GM19395 (cell line): ENCODE measurements around the gene BAIAP2L2.
"Not testable (repeated sequence)": the region's sequence is repeated elsewhere in the genome, so short reads cannot be mapped to it uniquely, and the experiment has no call there.

ENCODE experiments used
- ATAC-seq: cut with Tn5 transposase; IDR thresholded peaks from one replicate; pipeline ENCODE4 v1.9.1; 2021; ENCODE audit warnings: mild to moderate bottlenecking, moderate library complexity; ENCODE audit not compliant: unreplicated experiment

BAIAP2L2 gene

GRCh38 chr22:38129021-38129420 lies 18.5 kb upstream of the BAIAP2L2 start:
- ATAC-seq: no peak

- ATAC-seq: no peak
Observed at GRCh38 chr22:38127869-38128268, 17.4 kb upstream of the BAIAP2L2 start.

DNA sequence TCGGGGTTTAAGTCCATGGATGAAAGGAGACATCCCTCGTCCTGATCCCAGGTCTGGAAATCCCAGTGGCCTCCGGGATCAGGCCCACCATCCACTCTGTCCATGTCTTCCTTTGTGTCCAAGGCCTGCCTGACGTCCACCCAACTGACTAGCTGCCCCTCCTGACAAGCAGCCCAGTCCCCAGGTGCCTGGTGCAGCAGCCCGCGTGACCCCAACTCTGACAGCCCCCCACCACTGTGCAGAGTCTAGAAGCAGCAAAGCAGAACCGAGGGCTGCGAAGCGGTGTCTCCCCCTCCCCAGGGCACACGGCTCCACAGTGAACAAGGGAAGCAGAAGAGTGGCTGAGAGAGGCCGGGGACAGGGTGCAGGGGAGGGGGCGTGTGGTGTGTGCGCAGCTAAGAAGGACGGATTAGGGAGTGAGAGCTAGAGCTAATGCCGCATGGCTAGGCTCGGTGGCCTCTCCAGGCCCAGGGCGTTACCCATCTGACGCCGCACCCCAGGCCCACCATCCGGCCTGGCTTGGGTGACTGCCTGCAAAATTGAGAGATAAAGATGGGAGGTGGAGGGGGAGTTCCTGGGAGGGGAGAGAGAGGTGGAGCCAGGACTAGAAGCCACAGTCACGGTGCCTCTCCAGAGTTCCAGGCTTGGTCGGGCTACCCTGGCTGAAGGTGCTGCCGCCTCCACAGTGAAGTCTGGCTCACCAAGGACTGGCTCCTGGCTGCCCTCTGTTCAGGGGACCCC lies 16.6 kb upstream of the BAIAP2L2 start:
- ATAC-seq: no peak

- ATAC-seq: no peak
Observed at GRCh38 chr22:38125751-38126201, 15.3 kb upstream of the BAIAP2L2 start.

- ATAC-seq: no peak
Observed at GRCh38 chr22:38125038-38125610, 14.6 kb upstream of the BAIAP2L2 start.

DNA sequence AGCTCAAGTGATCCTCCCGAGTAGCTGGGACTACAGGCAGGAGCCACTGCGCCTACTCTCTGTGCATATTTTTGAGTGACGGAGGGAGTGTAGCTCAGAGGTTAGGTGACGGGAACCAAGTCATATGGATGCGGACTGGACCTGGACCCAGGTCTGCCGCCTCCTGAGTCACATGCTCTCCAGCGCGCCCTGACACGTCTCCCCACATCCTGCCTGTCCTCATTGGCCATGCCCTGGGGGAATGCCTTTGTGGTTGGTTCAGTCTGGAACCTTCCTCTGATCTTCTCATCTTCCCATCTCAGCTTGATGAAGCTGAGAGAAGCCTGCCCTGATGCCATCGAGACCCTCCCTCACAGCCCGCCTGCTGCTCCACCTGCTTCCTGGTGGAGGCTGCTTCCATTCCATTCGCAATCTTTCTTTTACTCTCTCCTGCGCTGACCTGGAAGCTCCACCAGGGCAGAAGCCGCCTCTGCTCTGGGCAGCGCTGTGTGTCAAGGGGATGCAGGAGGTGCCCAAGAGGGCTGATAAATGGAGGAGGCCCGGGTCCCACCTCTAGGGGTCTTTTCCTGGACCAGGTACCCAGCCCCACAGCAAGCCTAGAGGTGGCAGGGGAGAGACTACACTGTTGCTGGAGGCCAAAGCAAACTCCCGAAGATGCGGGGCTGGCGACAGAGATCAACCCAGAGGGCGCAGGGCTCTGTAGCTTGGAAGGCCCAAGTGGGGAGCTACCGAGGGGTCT lies 13.9 kb upstream of the BAIAP2L2 start:
- no peak for ATAC-seq

GRCh38 chr22:38122616-38123015 lies 12.1 kb upstream of the BAIAP2L2 start:
- ATAC-seq: no peak

- ATAC-seq: no peak
Observed at GRCh38 chr22:38120359-38121110, 10.1 kb upstream of the BAIAP2L2 start.

DNA sequence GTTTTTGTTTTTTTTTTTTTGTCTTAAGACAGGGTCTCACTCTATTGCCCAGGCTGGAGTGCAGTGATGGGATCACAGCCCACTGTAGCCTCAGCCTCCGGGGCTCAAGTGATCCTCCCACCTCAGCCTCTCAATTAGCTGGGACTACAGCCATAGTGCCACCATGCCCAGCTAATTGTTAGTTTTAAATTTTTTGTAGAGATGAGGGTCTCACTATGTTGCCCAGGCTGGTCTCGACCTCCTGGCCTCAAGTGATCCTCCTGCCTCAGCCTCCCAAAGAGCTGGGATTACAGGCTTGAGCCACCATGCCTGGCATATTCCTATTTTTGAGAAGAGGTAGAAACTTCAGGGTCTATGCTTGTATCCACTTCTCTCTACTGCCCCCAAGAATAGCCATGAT lies 8.3 kb upstream of the BAIAP2L2 start:
- not testable (repeated sequence) for ATAC-seq

GRCh38 chr22:38118182-38118581 lies 7.7 kb upstream of the BAIAP2L2 start:
- ATAC-seq: no peak

- ATAC-seq: not testable (repeated sequence)
Observed at GRCh38 chr22:38117556-38117955, 7.1 kb upstream of the BAIAP2L2 start.

DNA sequence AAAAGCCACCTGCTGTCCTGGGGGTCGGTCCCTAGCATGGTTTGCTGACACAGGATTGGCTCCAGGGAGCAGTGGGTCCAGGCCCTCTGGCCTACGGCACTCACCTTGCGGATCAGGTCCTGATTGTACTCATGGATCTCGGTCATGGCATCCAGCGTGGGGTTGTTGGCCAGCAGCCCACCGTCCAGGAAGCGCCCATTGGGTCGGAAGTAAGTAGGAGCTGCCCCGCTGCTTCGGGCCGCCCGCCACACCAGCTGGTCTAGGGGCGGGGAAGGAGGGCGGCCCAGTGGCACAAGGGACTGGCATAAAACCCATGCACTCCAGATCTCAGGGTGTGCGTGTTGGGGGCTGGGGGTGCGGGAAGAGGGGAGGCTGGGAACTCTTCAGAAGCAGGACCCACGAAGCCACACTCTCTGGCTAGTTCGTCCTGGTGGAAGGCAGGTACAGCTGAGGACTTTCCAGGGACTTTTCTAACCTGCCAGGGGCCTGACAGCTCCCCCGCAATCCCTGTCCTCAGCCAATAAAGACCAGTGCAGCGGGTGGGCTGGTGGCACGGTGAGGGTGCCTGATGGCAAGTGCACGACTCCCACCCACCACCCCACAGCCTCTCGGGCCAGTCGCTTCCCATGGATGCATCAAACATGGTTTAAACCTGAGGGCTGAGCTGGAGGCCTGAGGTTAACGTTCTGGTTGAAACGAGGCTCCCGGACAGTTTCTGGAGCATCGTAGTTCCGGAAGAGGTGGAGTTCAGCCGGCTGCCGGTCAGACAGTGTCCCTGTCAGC lies 5.1 kb upstream of the BAIAP2L2 start:
- ATAC-seq: no peak

GRCh38 chr22:38114484-38115398 lies 4.3 kb upstream of the BAIAP2L2 start:
- no peak for ATAC-seq

- ATAC-seq: no peak
Observed at GRCh38 chr22:38112381-38112780, 1.9 kb upstream of the BAIAP2L2 start.

- ATAC-seq: no peak
Observed at GRCh38 chr22:38111925-38112355, 1.5 kb upstream of the BAIAP2L2 start.

DNA sequence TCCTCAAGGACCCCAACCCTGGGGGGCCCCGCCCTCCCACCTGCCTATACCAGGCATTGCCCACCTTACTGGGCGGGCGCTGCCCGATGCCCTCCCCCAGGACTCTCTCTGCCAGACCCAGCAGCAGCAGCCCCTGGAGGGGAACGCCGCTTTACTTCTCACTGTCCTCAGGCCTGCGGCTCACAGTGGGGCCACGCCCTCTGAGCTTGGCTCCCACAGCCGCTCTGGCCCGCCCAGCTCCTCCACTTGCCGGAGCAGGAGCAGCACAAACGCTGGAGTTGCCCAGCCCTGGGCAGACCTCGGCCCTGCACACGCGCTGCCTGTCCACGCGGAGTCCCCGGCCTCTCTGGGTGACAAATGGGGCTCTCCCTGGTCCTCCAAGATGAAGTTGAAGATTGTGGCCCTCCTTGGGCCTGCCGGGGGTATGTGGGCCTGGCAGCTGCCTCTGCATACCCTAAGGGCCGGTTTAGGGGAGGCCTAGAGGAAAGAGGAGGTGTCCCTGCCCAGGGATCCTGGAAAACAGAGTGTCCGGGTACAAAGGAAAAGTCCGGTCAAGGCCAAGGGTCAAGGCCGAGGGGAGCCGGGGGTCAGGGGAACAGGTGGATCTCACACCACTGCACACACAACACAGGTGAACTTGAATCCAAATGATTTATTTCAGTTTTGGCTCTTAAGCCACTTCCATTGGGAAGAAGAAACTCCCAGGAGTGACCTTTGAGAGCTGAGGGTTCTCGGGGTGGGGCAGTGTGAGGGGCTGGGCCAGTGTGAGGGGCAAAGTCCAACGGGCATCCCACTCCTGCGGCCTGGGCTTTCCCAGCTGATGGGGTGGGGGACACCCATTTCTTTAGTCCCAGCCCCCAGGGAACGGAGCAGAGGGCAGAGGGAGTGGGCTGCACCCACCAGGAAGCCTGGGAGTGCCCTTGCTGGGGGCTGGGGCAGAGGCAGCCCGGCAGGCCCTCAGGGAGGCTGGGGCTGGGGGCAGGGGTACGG lies 674 bp upstream of the BAIAP2L2 start:
- ATAC-seq: no peak

GRCh38 chr22:38109371-38110001 lies 998 bp downstream of the BAIAP2L2 start:
- ATAC-seq: no peak
